ENCODE data around the gene LSAMP.

- TF ChIP-seq TAF1 (IDR thresholded peaks at IDR 0.05; ENCODE audit: low read depth, low read length) (no peak), POLR2A (IDR thresholded peaks at IDR 0.05; ENCODE audit: low read depth, low read length) (no peak)
Measured at GRCh38 chr3:116097226-116097625, 348.1 kb downstream of the LSAMP start.

All from GM12891 (cell line).